GM21515 (cell line): ENCODE data around the gene SUCLG1.
"Not testable (repeated sequence)": the region's sequence is repeated elsewhere in the genome, so short reads cannot be mapped to it uniquely, and the experiment has no call there.

Experiments
- ATAC-seq: cut with Tn5 transposase; IDR thresholded peaks from one replicate; pipeline ENCODE4 v1.9.1; 2021; ENCODE audit not compliant: unreplicated experiment

Gene SUCLG1

DNA sequence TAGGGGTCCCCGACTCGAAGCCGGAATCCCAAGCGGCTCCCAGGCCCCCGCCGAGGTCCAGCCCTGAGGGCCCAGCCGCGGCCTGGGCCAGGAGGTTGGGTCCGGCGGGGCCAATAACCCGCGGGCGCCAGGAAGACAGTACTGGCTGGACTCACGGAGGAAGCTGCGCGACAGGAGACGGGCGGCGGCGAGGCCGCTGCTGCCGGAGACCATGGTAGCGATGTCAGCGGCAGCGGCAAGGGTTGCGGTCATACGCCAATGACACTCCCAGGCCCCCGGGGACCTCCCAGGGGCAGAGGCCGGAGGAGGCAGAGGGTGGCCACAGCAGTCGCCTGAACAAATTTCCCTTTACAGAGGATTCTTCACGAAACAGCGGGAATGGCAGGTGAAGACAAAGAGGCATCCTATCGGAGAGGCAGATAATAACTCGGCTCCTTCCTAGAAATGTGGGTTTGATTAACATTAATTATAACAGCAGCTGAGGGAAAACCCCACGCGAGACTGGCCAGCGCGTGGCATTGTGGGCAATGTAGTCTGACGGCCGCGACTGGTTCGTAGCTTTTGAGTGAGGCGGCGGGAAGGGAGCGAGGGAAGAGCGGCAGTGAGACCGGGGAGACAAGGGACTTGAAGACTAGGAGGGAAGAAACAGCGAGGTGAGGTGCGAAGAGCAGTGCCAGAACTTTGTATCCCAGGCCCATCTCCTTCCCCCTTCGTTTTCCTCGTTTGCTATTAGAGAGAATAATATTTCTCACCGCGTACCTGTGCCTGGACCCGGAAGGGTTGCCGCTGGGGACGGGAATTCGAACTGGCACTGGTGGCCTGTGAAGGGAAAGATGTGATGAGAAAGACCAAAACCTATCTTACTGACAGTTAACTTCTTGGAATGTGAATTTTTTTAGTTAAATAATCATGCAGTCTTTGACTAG lies at the start of gene SUCLG1:
SUCLG1 (minus strand) TSS at position 263 of the 926 bp plus-strand sequence; CDS start at position 252, 11 bp downstream.
- peak; percentile 95 for ATAC-seq

DNA sequence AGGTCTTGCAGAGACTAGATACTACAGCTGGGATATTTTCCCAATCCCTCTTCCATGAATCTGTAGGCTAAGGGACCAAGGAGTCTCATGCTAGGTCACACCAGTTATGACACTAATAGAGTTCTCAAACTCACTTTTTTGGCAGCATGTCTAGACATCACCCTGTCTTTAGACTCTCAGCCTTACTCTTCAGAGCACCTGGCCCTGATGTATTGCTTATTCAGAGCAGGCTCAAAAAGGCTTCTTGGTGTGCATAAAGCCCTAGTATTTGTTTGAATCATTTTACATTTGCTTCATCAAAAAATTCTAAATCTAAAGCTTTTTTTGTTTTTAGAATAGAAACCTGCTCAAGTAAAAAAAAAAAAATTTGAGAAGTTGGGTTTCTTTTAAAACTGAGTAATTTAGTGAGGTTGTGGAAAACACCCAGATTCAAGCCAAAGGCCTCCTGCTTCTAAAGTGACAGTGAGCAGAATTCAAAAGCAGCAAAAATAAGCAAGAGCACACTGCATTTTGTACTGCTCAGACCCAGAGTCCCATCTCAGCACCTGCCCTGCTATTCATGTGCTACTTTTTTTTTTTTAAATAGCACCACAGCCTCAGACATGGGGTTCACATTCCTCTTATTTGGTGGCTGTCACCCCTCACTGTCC lies 39.2 kb upstream of the SUCLG1 start:
- ATAC-seq: no peak

DNA sequence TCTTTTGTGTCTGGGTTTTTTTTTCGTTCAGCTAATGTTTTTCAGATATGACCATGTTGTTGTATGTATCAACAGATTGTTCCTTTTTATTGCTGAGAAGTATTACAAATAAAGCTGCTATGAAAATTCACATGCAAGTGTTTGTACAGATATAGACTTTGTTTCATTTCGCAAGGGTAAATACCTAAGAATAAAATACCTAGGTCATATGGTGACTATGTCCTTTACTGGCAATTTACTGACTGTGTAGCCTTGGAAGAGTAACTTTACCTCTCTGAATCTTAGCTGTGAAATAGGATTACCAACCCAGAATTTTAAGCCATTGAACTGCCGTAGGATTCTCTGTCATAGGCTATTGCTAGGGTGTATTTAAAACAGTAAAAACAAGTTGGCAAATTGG lies 38.2 kb upstream of the SUCLG1 start:
- ATAC-seq: no peak

DNA sequence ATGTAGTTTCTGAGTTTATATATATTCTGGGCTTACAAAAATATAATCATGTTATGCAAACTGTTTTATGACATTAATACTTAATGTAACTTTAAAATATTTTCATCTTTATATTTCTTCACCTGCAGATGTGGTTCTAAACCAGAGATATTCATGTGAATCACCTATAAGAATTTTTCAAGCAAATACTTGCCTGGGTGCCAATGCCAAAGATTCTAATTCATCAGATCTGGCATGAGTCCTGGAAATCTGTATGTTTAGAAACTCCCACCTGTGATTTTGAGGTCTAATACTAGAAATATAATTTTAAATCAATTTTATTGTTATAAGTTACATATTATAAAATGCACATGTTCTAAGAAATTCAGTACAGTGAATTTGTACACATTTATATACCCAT lies 37.3 kb upstream of the SUCLG1 start:
- no peak for ATAC-seq

DNA sequence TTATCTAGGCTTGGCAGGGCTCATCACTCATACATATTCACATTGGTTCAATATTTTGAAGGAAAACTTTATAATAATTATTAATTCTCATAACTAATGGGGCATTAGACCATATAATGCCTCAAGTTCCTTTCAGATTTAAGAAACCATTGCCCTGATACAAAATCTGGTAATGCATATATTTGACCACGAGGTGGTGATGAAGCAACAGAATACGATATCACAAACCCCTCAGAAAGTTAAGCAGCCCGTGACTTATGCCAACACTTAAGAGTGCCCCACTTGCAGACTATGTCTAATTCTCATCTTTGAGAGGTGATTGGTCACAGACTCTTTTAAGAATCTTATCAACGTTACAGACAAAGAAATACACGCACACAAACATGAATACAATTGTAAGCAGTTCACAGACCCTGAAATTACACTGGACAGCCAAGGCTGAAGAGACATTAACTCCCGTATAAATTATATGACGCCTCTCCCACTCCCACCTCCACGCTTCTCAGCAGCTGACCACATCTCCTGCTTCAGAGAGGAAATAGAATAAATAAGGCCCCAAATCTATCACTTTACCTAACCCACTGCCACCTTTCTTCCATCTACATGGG lies 36.6 kb upstream of the SUCLG1 start:
- ATAC-seq: peak; percentile 91

DNA sequence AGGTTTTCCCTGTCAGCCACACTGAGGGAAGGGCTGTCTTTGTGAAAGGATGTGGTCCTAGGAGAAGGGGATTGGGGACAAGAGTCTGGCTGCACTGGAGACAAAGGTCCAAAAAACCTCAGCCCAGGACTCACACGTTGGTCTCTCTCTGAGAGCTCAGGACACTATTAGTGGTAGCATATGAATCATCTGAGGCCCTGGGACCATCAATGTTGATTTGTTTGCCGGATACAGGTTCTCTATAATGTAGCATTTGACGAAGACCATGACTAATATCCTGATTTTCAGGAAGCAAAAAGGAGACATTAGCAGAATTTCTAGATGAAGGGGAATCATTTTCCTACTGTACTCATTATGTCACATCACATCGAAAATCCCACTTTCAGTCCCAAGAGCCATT lies 35.0 kb upstream of the SUCLG1 start:
- no peak for ATAC-seq

DNA sequence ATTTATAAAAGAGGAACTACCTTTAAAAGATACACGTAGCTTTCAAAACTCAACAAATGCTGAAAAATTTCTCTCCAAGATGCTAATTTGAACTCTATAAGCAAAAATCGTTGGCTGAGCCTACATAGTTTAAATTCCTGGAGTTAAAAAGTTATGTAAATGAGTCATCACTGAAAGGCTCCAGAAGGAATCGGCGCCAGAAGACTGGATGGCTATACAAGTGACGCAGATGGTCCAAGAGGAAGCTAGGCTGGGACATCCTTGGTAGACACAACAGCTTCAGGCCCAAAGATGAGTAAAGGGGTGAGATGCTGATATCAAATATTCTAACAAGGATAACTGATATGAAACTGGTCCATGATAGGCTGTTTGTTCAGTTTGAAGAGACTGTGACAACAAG lies 34.4 kb upstream of the SUCLG1 start:
- no peak for ATAC-seq

DNA sequence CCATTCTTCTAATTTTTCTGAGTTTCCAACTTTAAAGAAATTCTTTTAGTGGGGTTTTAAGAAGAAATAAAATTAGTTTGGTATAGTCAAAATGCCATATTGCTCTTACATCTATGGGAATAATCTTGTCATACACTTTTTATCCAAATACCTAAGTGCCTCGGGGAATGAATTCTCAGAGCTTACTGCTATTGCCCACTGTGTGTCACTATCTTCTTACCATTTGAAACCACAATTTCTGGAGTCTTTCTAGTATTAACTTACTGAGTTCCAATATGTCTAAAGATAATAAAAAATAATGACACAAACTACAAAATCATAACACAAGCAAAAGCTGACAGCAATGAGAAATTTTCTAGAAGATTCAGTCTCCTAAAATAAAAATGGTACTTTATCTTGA lies 33.5 kb upstream of the SUCLG1 start:
- no peak for ATAC-seq

DNA sequence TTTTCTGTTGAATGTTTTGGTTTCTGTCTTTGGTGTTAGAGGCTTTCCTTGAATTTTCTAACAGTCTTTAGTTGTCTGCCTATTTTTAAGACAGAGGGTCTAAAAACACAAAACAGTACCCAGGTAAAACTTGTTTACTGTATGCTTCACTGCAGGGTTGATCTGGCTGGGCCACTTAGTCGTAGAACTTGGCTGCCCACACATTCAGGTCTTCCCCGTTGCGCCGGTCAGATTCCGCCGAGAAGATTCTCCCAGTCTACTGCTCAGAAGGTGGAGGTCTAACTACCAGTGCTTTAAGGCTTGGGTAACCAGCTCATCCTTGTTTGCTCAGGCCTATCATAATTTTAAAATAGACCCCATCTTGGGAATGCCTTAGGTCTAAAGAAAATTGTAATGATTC lies 32.7 kb upstream of the SUCLG1 start:
- no peak for ATAC-seq

DNA sequence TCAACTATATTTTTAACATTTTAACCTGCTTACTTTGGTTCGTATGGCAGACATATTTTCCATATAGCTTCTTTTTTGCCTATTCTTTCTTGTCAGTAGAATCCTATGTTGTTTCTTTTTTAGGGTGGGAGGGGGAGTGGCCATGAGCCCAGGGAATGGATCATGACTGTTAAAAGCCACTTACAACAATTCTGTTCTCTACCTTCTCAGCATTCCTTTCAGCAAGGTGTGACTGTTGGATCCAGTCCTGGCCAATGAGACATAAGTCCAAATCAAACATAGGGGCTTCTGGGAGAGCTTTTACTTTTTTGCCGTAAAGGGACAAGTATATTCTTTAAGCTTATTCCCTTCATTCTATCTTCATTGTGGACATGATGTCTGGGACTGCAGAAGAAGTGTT lies 32.2 kb upstream of the SUCLG1 start:
- ATAC-seq: no peak

DNA sequence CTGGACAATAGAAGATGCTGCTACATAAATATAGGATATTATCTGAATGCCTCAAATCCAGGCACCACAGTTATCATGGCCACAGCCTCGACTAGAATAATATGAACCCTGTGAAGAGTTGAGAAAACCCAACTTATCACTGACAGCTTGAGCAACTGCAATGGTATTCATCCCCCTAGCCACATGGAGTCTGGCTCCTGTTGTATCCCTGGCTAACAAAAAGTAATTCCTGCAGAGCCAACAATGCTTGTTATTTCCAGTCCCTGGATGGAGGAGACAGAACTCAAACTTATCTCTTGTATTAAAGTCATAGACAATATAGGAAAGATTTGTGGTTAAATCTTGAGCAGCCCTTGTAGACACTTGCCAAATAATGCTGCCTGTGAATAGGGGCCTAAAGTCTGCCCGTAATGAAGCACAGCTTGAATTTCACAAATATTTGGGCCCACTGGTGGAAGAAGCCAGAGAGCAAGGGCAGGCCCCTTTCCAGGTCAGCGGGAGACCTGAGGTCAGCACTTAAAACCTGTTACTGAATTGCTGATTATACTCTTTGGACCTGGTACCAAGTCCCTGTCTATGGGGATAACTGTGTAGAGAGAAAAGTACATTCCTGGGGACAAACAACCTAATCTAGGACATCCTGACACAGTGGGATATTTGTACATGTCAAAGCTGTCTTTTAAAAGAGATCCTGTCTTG lies 28.4 kb upstream of the SUCLG1 start:
- no peak for ATAC-seq

DNA sequence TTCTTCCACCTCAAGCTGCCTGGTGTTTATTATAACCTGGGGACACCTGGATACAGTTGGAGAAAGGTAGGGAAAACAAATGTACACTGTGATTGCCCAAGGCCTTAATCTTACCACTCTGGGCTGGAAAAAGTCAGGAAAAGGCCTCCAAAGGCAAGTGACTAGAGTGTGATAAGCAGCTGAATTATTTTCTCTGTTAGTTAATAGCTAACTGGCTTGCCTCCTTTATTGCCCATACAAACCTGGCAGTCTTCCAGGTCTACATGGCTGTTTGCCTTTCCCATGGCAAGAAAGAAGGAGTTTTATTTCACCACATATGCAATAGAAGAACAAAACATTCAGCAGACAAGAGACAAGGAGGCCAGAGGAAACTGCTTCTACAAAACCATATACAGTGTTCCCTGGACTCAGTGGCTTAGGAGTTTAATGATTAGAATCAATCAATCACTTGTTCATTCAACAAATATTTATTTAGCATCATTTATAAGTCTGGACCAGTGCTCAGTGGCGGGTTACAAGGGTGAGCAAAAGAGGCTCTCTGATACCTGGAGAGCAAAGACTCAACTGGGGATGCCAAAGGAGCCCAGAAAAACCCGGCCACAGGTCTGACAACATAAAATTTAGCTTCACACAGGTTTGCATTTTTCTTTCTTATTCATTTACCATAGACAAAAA lies 27.5 kb upstream of the SUCLG1 start:
- no peak for ATAC-seq

DNA sequence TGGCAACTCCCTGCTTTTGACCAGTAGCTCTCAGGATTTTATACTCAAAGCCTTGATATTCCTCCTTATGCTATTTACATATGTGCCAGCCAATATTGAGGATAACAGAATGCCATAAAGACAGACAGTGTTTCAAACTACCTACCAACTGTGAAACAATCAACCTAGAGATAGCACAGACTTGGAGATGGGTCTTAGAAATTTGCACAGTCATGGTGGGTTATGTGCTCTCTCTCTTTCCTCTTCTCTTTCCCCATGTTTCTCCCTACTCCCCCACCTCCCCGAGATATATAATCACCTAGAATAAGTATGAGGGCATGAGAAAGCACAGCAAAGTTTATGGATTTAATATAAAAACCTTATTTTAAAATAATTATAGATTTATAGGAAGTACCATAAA lies 24.2 kb upstream of the SUCLG1 start:
- ATAC-seq: no peak

DNA sequence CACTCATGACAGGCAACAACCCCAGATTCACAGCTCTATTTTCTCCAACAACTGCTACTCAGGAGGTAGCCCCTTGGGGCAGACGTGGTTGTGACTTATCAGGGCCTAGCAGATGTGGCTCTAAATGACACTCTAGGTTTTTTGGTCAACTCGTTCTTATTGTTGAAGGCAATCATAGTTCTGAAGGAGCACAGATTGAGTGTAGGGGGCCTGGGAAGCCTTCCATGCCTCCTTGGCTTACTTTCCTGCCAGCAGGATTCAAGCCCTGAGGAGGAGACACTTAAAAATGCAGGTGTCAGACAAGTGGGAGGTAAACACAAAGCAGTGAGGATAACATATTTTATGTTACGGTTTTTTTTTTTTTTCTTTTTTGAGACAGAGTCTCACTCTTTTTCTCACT lies 23.5 kb upstream of the SUCLG1 start:
- no peak for ATAC-seq

DNA sequence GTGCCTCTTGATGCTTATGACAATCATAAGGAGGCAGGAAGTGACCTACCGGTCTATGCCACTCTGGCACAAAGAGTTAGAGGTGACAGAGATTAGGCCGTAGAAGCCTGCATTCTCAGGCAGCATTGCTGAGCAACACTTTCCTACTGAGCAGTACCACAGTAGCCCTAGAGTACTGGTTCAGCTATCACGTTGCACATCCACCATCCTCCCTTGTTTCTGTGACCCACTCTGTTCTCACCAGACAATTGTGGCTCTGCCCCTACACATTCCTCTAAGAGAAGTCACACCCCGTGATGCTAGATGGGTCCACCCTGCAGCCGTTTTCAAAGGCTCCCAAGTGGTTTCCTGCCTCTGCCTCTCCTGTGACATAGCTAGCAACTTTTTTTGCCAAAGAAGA lies 22.6 kb upstream of the SUCLG1 start:
- no peak for ATAC-seq

DNA sequence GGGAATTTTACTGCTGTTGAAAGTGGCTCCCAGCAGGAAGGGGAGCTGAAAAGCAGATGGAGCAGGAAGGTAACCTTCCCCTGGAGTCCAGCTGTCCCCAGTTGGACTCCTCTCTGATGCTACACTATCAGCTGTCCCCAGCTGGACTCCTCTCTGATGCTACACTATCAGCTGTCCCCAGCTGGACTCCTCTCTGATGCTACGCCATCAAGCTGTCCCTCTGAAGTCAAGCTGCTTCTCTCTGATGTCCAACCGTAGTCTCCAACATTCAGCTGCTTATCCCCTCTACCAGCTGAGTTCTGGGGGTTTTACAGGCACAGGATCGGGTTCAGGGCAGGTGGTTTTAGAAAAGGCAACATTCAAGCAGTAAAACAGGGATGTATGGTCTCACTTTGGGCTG lies 19.8 kb upstream of the SUCLG1 start:
- no peak for ATAC-seq

DNA sequence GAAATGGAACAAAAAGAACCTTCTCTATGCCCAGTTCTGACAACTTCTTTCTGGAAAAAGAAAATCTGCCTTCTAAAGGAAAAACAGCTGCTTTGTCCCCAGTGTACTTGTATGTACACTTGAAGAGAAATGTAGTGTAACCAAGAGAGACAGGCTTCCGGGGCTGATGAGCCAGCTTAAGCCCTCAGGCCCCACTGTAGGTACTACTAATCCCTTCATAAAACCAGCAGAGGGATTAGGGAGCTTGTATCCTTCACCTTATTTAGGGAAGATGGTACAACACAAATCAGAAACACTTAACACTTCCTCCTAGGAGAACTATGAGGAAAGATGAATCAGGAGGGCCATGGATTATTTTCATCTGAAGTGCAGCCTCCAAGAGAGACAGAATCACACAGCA lies 18.8 kb upstream of the SUCLG1 start:
- no peak for ATAC-seq

DNA sequence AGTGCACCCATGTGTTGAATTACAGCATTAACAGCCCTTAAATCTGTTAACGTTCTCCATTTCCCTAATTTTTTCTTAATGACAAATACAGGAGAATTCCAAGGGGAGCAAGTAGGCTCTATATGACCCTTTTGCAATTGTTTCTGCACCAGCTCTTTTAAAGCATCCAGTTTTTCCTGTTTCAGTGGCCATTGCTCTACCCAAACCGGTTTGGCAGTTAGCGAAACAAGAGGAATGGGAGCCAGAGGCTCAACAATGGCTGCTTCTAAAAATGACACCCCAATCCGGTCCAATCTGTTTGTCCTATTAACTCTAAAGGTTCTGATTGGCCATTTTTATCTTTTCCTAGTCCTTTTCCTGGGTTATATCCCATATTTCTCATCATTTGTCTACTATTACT lies 15.1 kb upstream of the SUCLG1 start:
- no peak for ATAC-seq

DNA sequence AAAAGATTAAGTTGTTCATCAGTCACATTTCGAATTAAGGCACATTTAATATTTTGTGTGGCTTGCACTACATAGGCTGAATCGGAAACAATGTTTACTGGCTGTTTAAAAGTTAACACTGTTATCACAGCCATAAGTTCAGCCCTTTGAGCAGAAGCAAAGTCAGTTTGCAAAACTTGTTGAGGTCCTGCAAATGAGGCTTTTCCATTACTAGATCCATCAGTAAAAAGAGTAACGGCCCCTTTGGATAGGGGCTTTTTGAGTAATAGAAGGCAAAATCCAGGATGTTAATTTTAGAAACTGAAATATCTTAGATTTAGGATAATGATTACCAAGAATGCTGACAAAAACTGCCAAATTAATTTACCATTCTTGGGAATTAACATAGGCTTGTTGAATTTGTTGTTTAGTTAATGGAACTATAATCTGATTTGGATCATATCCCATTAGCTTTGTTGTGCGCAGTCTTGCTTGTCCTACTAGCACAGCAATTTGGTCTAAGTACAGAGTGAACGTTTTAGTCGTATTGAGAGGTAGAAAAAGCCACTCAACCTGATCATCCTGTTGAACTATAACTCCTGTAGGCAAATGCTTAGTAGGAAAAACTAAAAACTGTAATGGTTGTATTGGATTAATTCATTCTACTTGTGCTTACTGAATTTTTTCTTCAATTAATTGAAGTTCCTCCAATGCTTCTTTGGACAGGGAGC lies 13.9 kb upstream of the SUCLG1 start:
- ATAC-seq: no peak

DNA sequence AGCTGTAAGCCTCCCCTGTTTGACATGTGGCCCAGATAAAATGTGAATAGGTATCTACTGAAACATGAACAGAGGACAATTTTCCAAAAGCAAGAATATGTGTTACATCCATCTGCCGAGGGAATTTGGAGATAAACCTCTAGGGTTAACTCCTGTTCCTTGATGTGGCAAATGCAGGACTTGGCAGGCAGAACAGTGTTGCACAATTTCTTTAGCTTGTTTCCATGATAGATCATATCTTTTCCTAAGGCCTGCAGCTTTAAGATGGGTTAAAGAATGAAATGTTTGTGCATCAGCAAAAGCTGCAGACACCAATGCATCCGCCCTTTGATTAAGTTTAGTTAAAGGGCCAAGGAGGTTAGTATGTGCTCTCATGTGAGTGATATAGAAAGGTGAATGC lies 13.3 kb upstream of the SUCLG1 start:
- not testable (repeated sequence) for ATAC-seq
